H1 (cell line): Measurements from ENCODE around the gene CERCAM. TPM values are rescaled to one million over a fixed set of nuclear protein-coding genes. Genes with fewer than 3 reads are reported as not detected.
"Not testable (repeated sequence)": the region's sequence is repeated elsewhere in the genome, so short reads cannot be mapped to it uniquely, and the experiment has no call there.

Source experiments
- CTCF ChIA-PET: fragments of 300-600 bp; sonication (Branson Sonifier 250); formaldehyde crosslinking; loops from one replicate; lab custom pipeline; 2021; ENCODE audit not compliant: partially characterized antibody; lab: Charles Lee
- POLR2A ChIA-PET: fragments of 300-600 bp; sonication (Branson Sonifier 250); formaldehyde crosslinking; loops from one replicate; lab custom pipeline; 2021; ENCODE audit warnings: inconsistent platforms; ENCODE audit not compliant: partially characterized antibody; lab: Charles Lee
- DNase-seq, 2 experiments: peaks; one replicate each; pipeline versions ENCODE4 v3.0.0 to v3.0.0-alpha.2; 2010 to 2022; ENCODE audit warnings: low spot score in 2 of 2, low read depth in 1 of 2, mixed read lengths in 1 of 2
- FAIRE-seq: peaks from 2 replicates; lab custom pipeline; 2011; peaks lifted over from hg19 to GRCh38; lab: Jason Lieb, UNC
- H2AFZ ChIP-seq: 2 replicates; pipeline ENCODE4 v1.8.1; 2012; ENCODE audit warnings: low read length, inconsistent platforms
- H2AK5ac ChIP-seq: 2 replicates; pipeline ENCODE4 v1.6.1; 2013; ENCODE audit warnings: low read depth, low read length
- H2BK120ac ChIP-seq: replicated peaks from 2 replicates; pipeline ENCODE3; 2013; ENCODE audit warnings: low read depth, low read length, inconsistent platforms
- H2BK12ac ChIP-seq: 2 replicates; pipeline ENCODE4 v1.6.1; 2013; ENCODE audit warnings: low read depth, low read length
- H2BK15ac ChIP-seq: 2 replicates; pipeline ENCODE4 v1.6.1; 2013; ENCODE audit warnings: low read length
- H2BK20ac ChIP-seq: 2 replicates; pipeline ENCODE4 v1.6.1; 2013; ENCODE audit warnings: low read length
- H2BK5ac ChIP-seq: 2 replicates; pipeline ENCODE4 v1.6.1; 2013; ENCODE audit warnings: low read depth, low read length
- H3K14ac ChIP-seq: 2 replicates; pipeline ENCODE4 v1.6.1; 2013; ENCODE audit warnings: inconsistent platforms; ENCODE audit not compliant: insufficient read length
- H3K18ac ChIP-seq: 2 replicates; pipeline ENCODE4 v1.6.1; 2013; ENCODE audit warnings: low read length; ENCODE audit errors: extremely low read depth
- H3K23ac ChIP-seq: 2 replicates; pipeline ENCODE4 v1.6.1; 2013; ENCODE audit warnings: inconsistent platforms; ENCODE audit not compliant: insufficient read length
- H3K23me2 ChIP-seq: 2 replicates; pipeline ENCODE4 v1.6.1; 2013; ENCODE audit warnings: low read depth, low read length
- H3K27ac ChIP-seq: 2 replicates; pipeline ENCODE4 v1.6.1; 2011; ENCODE audit warnings: low read depth, low read length, inconsistent platforms
- H3K27me3 ChIP-seq, 4 experiments: replicated peaks in 1 of 4; 1 replicate in 1 of 4; 2 replicates in 3 of 4; pipeline versions ENCODE4 v1.6.1 to v1.8.1; 2011 to 2013; ENCODE audit warnings: low read length in 3 of 4, mild to moderate bottlenecking in 3 of 4, inconsistent platforms in 2 of 4, mixed read lengths in 2 of 4, moderate library complexity in 1 of 4; ENCODE audit not compliant: control insufficient read depth in 3 of 4, insufficient read depth in 3 of 4; ENCODE audit errors: extremely low read depth in 1 of 4
- H3K36me3 ChIP-seq, 4 experiments: 2 replicates each; pipeline versions ENCODE4 v1.6.1 to v1.8.1; 2011 to 2013; ENCODE audit warnings: mild to moderate bottlenecking in 4 of 4, low read length in 3 of 4, moderate library complexity in 2 of 4, control low read depth in 1 of 4, inconsistent platforms in 1 of 4; ENCODE audit not compliant: insufficient read depth in 4 of 4, control insufficient read depth in 2 of 4
- H3K4ac ChIP-seq: replicated peaks from 2 replicates; pipeline ENCODE3; 2013; ENCODE audit warnings: low read length, low read depth, mixed read lengths, inconsistent platforms; ENCODE audit not compliant: insufficient read length
- H3K4me1 ChIP-seq, 4 experiments: replicated peaks in 1 of 4; 1 replicate in 1 of 4; 2 replicates in 3 of 4; pipeline versions ENCODE4 v1.6.1 to v1.8.1; 2011 to 2013; ENCODE audit warnings: low read length in 3 of 4, inconsistent platforms in 2 of 4, mixed read lengths in 1 of 4; ENCODE audit not compliant: insufficient read depth in 4 of 4, control insufficient read depth in 3 of 4
- H3K4me2 ChIP-seq, 2 experiments: 2 replicates each; pipeline versions ENCODE4 v1.6.1 to v1.8.1; 2011 to 2013; ENCODE audit warnings: low read depth in 2 of 2, low read length in 2 of 2, control low read depth in 1 of 2, inconsistent platforms in 1 of 2, mild to moderate bottlenecking in 1 of 2; ENCODE audit not compliant: insufficient read depth in 1 of 2
- H3K4me3 ChIP-seq, 4 experiments: fragments of 200-600, 300-600 bp in 1 of 4; sonication (generic), shearing (Covaris generic), sonication (Bioruptor Twin) in 1 of 4; 2 replicates each; pipeline versions ENCODE4 v1.5.1 to v1.8.1; 2011 to 2016; ENCODE audit warnings: low read length in 4 of 4, low read depth in 3 of 4, control low read depth in 2 of 4, inconsistent platforms in 2 of 4, mild to moderate bottlenecking in 2 of 4, mixed read lengths in 1 of 4, moderate library complexity in 1 of 4; ENCODE audit not compliant: insufficient read depth in 2 of 4; ENCODE audit errors: extremely low read depth in 1 of 4
- H3K56ac ChIP-seq: replicated peaks from 2 replicates; pipeline ENCODE3; 2013; ENCODE audit warnings: low read depth, mild to moderate bottlenecking, mixed read lengths, low read length, inconsistent platforms; ENCODE audit not compliant: insufficient read length
- H3K79me1 ChIP-seq: 2 replicates; pipeline ENCODE4 v1.6.1; 2013; ENCODE audit warnings: low read depth, low read length, control low read depth
- H3K79me2 ChIP-seq, 2 experiments: 2 replicates each; pipeline versions ENCODE4 v1.6.1 to v1.8.1; 2012 to 2013; ENCODE audit warnings: low read length in 2 of 2, mild to moderate bottlenecking in 2 of 2, inconsistent platforms in 1 of 2; ENCODE audit not compliant: insufficient read depth in 2 of 2, control insufficient read depth in 1 of 2
- H3K9ac ChIP-seq, 4 experiments: replicated peaks in 1 of 4; 1 replicate in 1 of 4; 2 replicates in 3 of 4; pipeline versions ENCODE4 v1.6.1 to v1.8.1; 2011 to 2013; ENCODE audit warnings: low read depth in 3 of 4, low read length in 3 of 4, control low read depth in 2 of 4, mild to moderate bottlenecking in 2 of 4, moderate library complexity in 2 of 4, inconsistent platforms in 1 of 4; ENCODE audit errors: extremely low read depth in 1 of 4
- H3K9me3 ChIP-seq, 2 experiments: 2 replicates each; pipeline versions ENCODE4 v1.6.1 to v1.8.1; 2012 to 2013; ENCODE audit warnings: mild to moderate bottlenecking in 2 of 2, moderate library complexity in 2 of 2, control low read depth in 1 of 2, inconsistent platforms in 1 of 2, low read depth in 1 of 2, low read length in 1 of 2, mixed read lengths in 1 of 2; ENCODE audit not compliant: insufficient read depth in 2 of 2
- H4K20me1 ChIP-seq, 2 experiments: replicated peaks in 1 of 2; 2 replicates each; pipeline versions ENCODE3 to v1.8.1; 2011 to 2013; ENCODE audit warnings: inconsistent platforms in 2 of 2, low read length in 2 of 2, mild to moderate bottlenecking in 1 of 2; ENCODE audit not compliant: insufficient read depth in 2 of 2, control insufficient read depth in 1 of 2
- H4K5ac ChIP-seq: 2 replicates; pipeline ENCODE4 v1.6.1; 2013; ENCODE audit warnings: low read length, low read depth, mixed read lengths, inconsistent platforms; ENCODE audit not compliant: insufficient read length
- H4K8ac ChIP-seq: 2 replicates; pipeline ENCODE4 v1.8.0; 2013; ENCODE audit warnings: mild to moderate bottlenecking, moderate library complexity, low read length, inconsistent platforms; ENCODE audit not compliant: insufficient read depth; ENCODE audit errors: extremely low read depth
- H4K91ac ChIP-seq: replicated peaks from 2 replicates; pipeline ENCODE3; 2013; ENCODE audit warnings: low read length, mixed read lengths, inconsistent platforms; ENCODE audit not compliant: insufficient read length
- WGBS, 2 experiments: shearing (Covaris generic) in 1 of 2; methylation state at CpG; one replicate each; pipeline versions ENCODE4 v1.1.6 to v1.1.7; 2013 to 2015; ENCODE audit warnings: low lambda C conversion rate in 2 of 2, mixed read lengths in 2 of 2, inconsistent platforms in 1 of 2, low coverage in 1 of 2, missing lambda C conversion rate in 1 of 2; ENCODE audit not compliant: insufficient replicate concordance in 2 of 2, insufficient coverage in 1 of 2, insufficient read length in 1 of 2; ENCODE audit errors: extremely low coverage in 1 of 2, missing lambda C conversion rate in 1 of 2; 5-methylcytosine and 5-hydroxymethylcytosine counted together
- polyA plus RNA-seq, 7 experiments: library from polyadenylated mRNA; depleted of rRNA in 3 of 7; stranded (reverse) in 5 of 7; unstranded in 2 of 7; fragments of >200 nt in 5 of 7; fragments of 200-250 nt in 2 of 7; gene quantifications; 1 replicate in 5 of 7; 2 replicates in 1 of 7; 4 replicates in 1 of 7; pipeline versions ENCODE4 v1.2.1 to v1.2.3, GENCODE V29; 2011 to 2013; ENCODE audit warnings: missing spikeins in 2 of 7, mixed read lengths in 2 of 7
- total RNA-seq: library from RNA; stranded (reverse); fragmentation: NEBNext Ultra II Directional; extraction: Animal tissue kit (Norgen Biotek cat#: 25700); gene quantifications from 2 replicates; pipeline ENCODE4 v1.2.1, GENCODE V29; 2021

The CERCAM gene
- total and polyA plus RNA-seq, 2 of the 8 experiments (the other 6 are each of a cell fraction or from before 2014, with no cell fraction given), result 3.1 to 5.2 TPM

- H2AFZ ChIP-seq, H2BK120ac ChIP-seq, FAIRE-seq, H3K56ac ChIP-seq, H2AK5ac ChIP-seq, H3K23me2 ChIP-seq, H3K4me3 ChIP-seq, DNase-seq, H3K4ac ChIP-seq, H4K5ac ChIP-seq, H3K14ac ChIP-seq, H3K4me2 ChIP-seq, H3K36me3 ChIP-seq, H3K23ac ChIP-seq, H3K9ac ChIP-seq, H2BK12ac ChIP-seq, H3K79me1 ChIP-seq, H3K27ac ChIP-seq, H3K4me1 ChIP-seq, H4K91ac ChIP-seq, H2BK5ac ChIP-seq, H3K79me2 ChIP-seq, H4K8ac ChIP-seq, H3K9me3 ChIP-seq, H3K27me3 ChIP-seq, H3K18ac ChIP-seq, H2BK15ac ChIP-seq, H4K20me1 ChIP-seq, H2BK20ac ChIP-seq: not testable (repeated sequence)
- 91% methylated on average over 5 of the region's 5 CpGs; no CpG with 5 or more reads in 1 of the 2 experiments for WGBS, 2 experiments
- ChIA-PET CTCF (interaction anchor here (1.1 to 2.9 kb wide), 6 partner anchors 8 to 143 kb away, joined by 3 to 14 read pairs (median 5); partner anchors contain the start of gene CERCAM), POLR2A (interaction anchor here (0.6 kb wide), 1 partner anchor 184 kb away, joined by 3 read pairs; no protein-coding TSS in a partner anchor)
Observed at GRCh38 chr9:128446505-128446904, 25.8 kb downstream of the CERCAM start.
